GM19351 (cell line): ENCODE results near the gene DOCK4.

ENCODE experiments used
- ATAC-seq: cut with Tn5 transposase; IDR thresholded peaks from one replicate; pipeline ENCODE4 v1.9.1; 2021; ENCODE audit warnings: mild to moderate bottlenecking, moderate library complexity; ENCODE audit not compliant: unreplicated experiment

DOCK4 gene

GRCh38 chr7:112113913-112114575 lies 92.2 kb downstream of the DOCK4 start:
- no peak for ATAC-seq

- ATAC-seq: no peak
Measured at GRCh38 chr7:112112822-112113255, 93.4 kb downstream of the DOCK4 start.

- no peak for ATAC-seq
Measured at GRCh38 chr7:112110651-112111050, 95.5 kb downstream of the DOCK4 start.

GRCh38 chr7:112110175-112110574 lies 96.0 kb downstream of the DOCK4 start:
- no peak for ATAC-seq

GRCh38 chr7:112108981-112109380 lies 97.2 kb downstream of the DOCK4 start:
- ATAC-seq: no peak

GRCh38 chr7:112105584-112106530 lies 100.3 kb downstream of the DOCK4 start:
- ATAC-seq: no peak

GRCh38 chr7:112104120-112104519 lies 102.1 kb downstream of the DOCK4 start:
- no peak for ATAC-seq

GRCh38 chr7:112103246-112103645 lies 103.0 kb downstream of the DOCK4 start:
- no peak for ATAC-seq

GRCh38 chr7:112101201-112101846 lies 104.9 kb downstream of the DOCK4 start:
- no peak for ATAC-seq

- ATAC-seq: no peak
Measured at GRCh38 chr7:112097524-112097923, 108.7 kb downstream of the DOCK4 start.

GRCh38 chr7:112093409-112093808 lies 112.8 kb downstream of the DOCK4 start:
- no peak for ATAC-seq

GRCh38 chr7:112092709-112093395 lies 113.3 kb downstream of the DOCK4 start:
- no peak for ATAC-seq

GRCh38 chr7:112092306-112092705 lies 113.9 kb downstream of the DOCK4 start:
- no peak for ATAC-seq

GRCh38 chr7:112091768-112092167 lies 114.4 kb downstream of the DOCK4 start:
- ATAC-seq: no peak

GRCh38 chr7:112089551-112089950 lies 116.6 kb downstream of the DOCK4 start:
- ATAC-seq: no peak

- ATAC-seq: no peak
Measured at GRCh38 chr7:112088484-112089016, 117.6 kb downstream of the DOCK4 start.

- ATAC-seq: no peak
Measured at GRCh38 chr7:112086496-112087254, 119.5 kb downstream of the DOCK4 start.

GRCh38 chr7:112084520-112084971 lies 121.7 kb downstream of the DOCK4 start:
- ATAC-seq: peak; percentile 53

- ATAC-seq: no peak
Measured at GRCh38 chr7:112083776-112084355, 122.3 kb downstream of the DOCK4 start.
